ENCODE data around the gene UBE2I.

UBE2I gene

DNA sequence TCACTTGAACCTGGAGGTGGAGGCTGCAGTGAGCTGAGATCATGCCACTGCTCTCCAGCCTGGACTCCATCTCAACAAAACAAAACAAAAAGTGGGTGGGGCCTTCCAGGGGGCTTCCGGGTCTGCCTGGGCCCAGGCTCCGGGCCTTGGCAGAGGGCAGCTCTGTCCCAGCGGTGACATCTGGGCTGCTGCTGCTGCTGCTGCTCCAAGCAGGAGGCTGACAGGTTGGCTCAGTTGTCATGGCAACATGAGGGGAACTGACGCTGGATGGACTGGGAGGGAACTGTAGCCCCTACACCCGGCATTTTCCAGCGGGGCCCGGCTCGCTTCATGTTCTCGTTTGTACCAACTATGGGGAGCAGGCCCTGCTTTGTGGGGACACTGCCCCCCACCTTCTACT, 28.1 kb downstream of the UBE2I start:
- Histone ChIP-seq H3K27ac (no peak overlapping the region), H3K4me3 (no peak overlapping the region)

- H3K4me3 ChIP-seq = no peak overlapping the region
- no peak overlapping the region for H3K27ac ChIP-seq
Observed at GRCh38 chr16:1338119-1338730, 28.8 kb downstream of the UBE2I start.

DNA sequence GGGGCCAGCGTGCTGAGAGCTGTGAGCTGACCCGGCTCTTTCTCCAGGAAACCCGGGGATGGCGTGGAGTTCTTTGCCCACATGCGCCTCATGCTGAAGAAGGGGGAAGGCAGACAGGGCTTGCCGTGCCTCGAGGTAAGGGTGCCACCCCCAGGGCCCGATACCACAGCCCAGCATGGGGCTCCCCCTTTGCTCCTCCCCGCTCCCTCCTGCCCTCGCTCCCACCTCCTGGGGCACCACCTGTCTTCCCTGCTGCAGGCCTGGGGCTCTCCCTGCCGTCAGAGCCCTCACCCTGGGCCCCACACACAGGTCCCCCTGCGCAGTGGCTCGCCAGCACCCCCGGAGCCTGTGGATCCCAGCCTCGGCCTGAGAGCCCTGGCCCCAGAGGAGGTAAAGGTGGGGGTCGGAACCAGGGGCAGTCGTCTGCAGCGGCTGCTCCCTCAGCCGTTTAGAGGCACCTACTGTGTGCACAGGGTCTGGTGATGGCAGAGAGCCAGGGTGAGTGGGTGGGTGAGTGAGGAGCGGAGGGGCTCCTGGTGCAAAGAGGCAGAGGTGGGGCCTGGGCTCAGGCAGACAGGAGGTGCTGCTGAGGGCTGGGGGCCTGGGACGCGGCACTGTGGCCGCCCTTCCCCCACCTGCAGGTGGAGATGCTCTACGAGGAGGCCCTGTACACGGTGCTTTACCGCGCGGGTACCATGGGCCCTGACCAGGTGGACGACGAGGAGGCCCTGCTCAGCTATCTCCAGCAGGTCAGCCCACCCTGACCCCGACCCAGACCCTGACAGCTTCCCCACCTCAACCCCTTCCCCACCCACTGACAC, 29.6 kb downstream of the UBE2I start:
- Histone ChIP-seq H3K27ac (no peak overlapping the region), H3K4me3 (no peak overlapping the region)

- Histone ChIP-seq H3K4me3 (no peak overlapping the region), H3K27ac (no peak overlapping the region)
Observed at GRCh38 chr16:1340730-1341494, 31.5 kb downstream of the UBE2I start.

- Histone ChIP-seq H3K4me3 (no peak overlapping the region), H3K27ac (peak overlapping the region in 1 of 21 experiments; percentile 42)
Observed at GRCh38 chr16:1341495-1342420, 32.3 kb downstream of the UBE2I start.

- peak overlapping the region in 4 of 7 experiments; percentile 3 to 31 (median 9) for H3K4me3 ChIP-seq
- H3K27ac ChIP-seq = peak overlapping the region in 1 of 21 experiments; percentile 42
Observed at GRCh38 chr16:1342526-1343427, 33.3 kb downstream of the UBE2I start.

- no peak overlapping the region for H3K27ac ChIP-seq
- H3K4me3 ChIP-seq = peak overlapping the region in 2 of 7 experiments; percentile 3 to 31
Observed at GRCh38 chr16:1343428-1344242, 34.2 kb downstream of the UBE2I start.

- no peak overlapping the region for H3K27ac ChIP-seq
Observed at GRCh38 chr16:1344499-1344898, 35.1 kb downstream of the UBE2I start.

DNA sequence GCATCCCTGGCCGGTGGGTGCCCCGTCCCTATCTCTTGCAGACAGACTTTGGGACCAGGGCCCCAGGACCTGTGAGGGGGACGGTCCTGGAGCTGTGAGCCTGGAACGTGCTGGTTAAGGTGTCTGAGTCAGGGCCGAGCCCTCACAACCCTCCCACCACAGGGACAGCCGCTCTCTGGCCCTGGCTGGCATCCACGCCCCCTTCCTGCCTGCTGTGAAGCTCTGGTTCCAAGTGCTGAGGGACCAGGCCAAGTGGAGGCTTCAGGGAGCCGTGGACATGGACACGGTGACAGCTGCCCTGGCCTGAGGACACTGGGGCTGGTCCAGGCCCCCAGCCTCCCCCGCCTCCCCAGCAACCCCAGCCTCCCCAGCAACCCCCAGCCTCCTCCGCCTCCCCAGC, 35.7 kb downstream of the UBE2I start:
- Histone ChIP-seq H3K27ac (no peak overlapping the region), H3K4me3 (no peak overlapping the region)

More at GRCh38 chr16:1344499-1344898, 35.1 kb downstream of the UBE2I start:
- H3K4me3 ChIP-seq = no peak overlapping the region

GRCh38 chr16:1345651-1346421, 36.4 kb downstream of the UBE2I start:
- Histone ChIP-seq H3K27ac (no peak overlapping the region), H3K4me3 (no peak overlapping the region)

DNA sequence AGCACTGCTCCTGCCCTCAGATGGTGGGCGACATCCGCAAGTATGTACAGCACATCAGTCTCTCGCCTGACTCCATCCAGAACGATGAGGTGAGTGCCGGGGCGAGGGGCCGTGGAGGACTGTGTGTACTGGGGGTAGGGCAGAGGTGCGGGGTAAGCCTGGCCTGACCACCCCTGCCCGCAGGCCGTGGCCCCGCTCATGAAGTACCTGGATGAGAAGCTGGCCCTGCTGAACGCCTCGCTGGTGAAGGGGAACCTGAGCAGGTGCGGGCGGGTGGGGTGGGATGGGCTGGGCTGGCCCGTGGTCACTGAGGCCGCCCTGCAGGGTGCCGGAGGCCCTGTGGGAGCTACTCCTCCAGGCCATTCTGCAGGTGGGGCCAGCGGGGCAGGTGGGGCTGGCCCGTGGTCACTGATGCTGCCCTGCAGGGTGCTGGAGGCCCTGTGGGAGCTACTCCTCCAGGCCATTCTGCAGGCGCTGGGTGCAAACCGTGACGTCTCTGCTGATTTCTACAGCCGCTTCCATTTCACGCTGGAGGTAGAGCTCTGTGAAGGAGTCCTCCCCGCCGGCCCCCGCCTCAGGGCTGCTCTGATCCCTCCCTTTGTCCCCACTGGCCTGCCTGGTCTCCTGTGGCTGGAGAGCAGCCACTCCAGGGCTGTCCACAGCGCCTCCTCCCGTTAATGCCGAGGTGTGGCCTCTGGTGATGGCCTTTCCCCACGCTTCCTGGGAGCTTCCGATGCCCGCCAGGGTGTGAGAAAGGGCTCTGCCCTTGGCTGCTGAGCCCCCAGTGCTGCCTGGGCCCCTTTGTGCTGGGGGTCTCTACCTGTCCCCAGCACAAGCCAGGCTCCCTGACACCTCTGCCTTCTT, 37.2 kb downstream of the UBE2I start:
- H3K4me3 ChIP-seq = no peak overlapping the region
- H3K27ac ChIP-seq = no peak overlapping the region

DNA sequence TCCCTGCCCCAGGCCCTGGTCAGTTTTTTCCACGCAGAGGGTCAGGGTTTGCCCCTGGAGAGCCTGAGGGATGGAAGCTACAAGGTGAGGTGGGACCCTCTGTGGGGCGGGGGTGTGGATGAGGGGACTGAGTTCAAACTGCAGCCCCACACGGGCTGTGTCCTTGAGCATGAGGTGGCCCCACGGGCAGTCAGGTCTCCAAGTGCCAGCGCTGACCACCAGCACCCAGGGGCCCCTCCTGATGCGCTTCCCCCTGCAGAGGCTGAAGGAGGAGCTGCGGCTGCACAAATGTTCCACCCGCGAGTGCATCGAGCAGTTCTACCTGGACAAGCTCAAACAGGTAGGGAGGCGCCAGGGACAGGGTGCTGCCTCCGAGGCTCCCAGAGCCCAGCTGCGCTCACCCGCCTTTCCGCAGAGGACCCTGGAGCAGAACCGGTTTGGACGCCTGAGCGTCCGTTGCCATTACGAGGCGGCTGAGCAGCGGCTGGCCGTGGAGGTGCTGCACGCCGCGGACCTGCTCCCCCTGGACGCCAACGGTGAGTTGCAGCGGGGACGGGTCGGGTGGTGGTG, 37.9 kb downstream of the UBE2I start:
- peak overlapping the region in 1 of 7 experiments; percentile 11 for H3K4me3 ChIP-seq

GRCh38 chr16:1347962-1348361, 38.5 kb downstream of the UBE2I start:
- no peak overlapping the region for H3K4me3 ChIP-seq
- no peak overlapping the region for H3K27ac ChIP-seq

More for the DNA sequence above, 37.9 kb downstream of the UBE2I start:
- H3K27ac ChIP-seq = no peak overlapping the region

DNA sequence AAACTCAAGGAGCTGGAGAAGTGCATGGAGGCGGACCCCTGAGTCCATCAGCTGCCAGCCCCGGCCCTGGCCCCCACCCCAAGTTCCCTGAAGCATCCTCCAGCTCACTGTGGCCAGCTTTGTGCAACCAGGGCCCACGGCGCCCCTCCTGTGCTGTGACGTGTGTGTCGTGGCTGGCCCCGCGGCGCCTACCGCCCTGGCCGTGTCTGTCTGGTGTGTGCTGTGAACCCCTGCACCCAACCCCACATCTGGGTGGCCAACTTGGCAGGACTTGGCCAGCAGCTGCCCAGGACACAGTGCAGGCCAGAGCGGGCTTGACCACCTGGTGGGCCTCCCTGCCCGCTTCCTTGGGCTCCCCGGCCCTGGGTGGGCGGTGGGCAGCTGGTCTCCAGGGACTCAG, 39.0 kb downstream of the UBE2I start:
- H3K4me3 ChIP-seq = no peak overlapping the region

GRCh38 chr16:1348926-1349325, 39.5 kb downstream of the UBE2I start:
- no peak overlapping the region for H3K4me3 ChIP-seq
- no peak overlapping the region for H3K27ac ChIP-seq

More for the DNA sequence above, 39.0 kb downstream of the UBE2I start:
- no peak overlapping the region for H3K27ac ChIP-seq

DNA sequence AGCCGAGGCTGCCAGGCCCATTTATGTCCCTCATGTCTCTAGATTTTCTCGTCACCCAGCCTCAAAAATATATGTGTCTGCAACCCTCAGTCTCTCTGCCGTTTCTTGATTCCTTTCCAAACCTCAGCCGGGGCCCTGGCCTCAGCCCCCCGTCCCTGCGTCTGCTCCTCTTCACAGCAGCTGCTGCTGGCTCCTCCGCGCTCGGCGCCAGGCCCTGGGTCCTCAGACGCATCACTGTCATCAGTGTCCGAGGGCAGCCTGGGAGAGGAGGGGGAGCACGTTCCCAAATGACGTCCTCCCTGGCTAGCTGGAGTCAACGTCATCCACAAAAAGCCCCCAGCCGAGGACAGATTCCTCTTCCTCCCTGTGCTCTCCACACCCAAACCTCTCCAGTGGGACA, 39.9 kb downstream of the UBE2I start:
- Histone ChIP-seq H3K27ac (no peak overlapping the region), H3K4me3 (no peak overlapping the region)
